Measurements from ENCODE around the gene GRAMD2A.

The GRAMD2A gene

GRCh38 chr15:72133211-72133610 lies 64.4 kb downstream of the GRAMD2A start:
- DNase-seq (ENCODE audit: low read depth): no peak

- DNase-seq (ENCODE audit: low read depth): no peak
Measured at GRCh38 chr15:72131922-72132321, 65.7 kb downstream of the GRAMD2A start.

GRCh38 chr15:72130272-72130671 lies 67.3 kb downstream of the GRAMD2A start:
- DNase-seq (ENCODE audit: low read depth): no peak

- DNase-seq (ENCODE audit: low read depth): no peak
Measured at GRCh38 chr15:72128359-72128758, 69.2 kb downstream of the GRAMD2A start.

GRCh38 chr15:72127724-72128322 lies 69.8 kb downstream of the GRAMD2A start:
- no peak for DNase-seq (ENCODE audit: low read depth)

- DNase-seq (ENCODE audit: low read depth): no peak
Measured at GRCh38 chr15:72124218-72124617, 73.4 kb downstream of the GRAMD2A start.

GRCh38 chr15:72118017-72118978 lies 79.3 kb downstream of the GRAMD2A start, which contains the start of the genes MYO9A and SENP8:
Gene MYO9A, minus strand, starts transcription at chr15:72118150. Its CDS starts 71,587 bp downstream, at chr15:72046563.
Gene SENP8, plus strand, starts transcription at chr15:72118403. Its CDS starts 21,221 bp downstream, at chr15:72139624.
- DNase-seq (ENCODE audit: low read depth): peak; percentile 97

GRCh38 chr15:72117486-72118016 lies 80.0 kb downstream of the GRAMD2A start:
- peak; percentile 65 for DNase-seq (ENCODE audit: low read depth)

GRCh38 chr15:72116731-72117485 lies 80.7 kb downstream of the GRAMD2A start:
- DNase-seq (ENCODE audit: low read depth): no peak

GRCh38 chr15:72113347-72114031 lies 84.1 kb downstream of the GRAMD2A start:
- DNase-seq (ENCODE audit: low read depth): no peak

- DNase-seq (ENCODE audit: low read depth): no peak
Measured at GRCh38 chr15:72112805-72113204, 84.8 kb downstream of the GRAMD2A start.

- DNase-seq (ENCODE audit: low read depth): no peak
Measured at GRCh38 chr15:72112116-72112515, 85.5 kb downstream of the GRAMD2A start.

GRCh38 chr15:72110355-72110754 lies 87.2 kb downstream of the GRAMD2A start:
- DNase-seq (ENCODE audit: low read depth): no peak

Measured in fibroblast of the conjunctiva (primary cell).